GM19452 (cell line): ENCODE data around the gene ID3.
"Not testable (repeated sequence)": the region's sequence is repeated elsewhere in the genome, so short reads cannot be mapped to it uniquely, and the experiment has no call there.

Source experiments
- ATAC-seq: cut with Tn5 transposase; IDR thresholded peaks from one replicate; pipeline ENCODE4 v1.9.1; 2021; ENCODE audit not compliant: unreplicated experiment

Gene ID3

DNA sequence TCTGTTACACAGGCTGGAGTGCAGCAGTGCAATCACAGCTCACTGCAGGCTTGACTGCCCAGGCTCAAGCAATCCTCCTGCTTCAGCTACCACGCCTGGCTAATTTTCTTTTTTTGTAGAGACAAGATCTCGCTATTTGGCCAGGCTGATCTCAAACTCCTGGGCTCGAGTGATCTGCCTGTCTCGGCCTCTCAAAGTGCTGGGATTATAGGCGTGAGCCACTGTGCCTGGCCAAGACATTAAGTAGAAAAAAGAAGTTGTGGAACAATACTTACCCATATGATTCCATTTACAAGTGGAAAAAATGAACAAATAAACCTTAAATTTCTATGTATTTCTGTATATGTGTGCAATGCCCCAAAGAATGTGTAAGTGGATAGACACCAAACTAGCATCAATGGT, 30.3 kb upstream of the ID3 start:
- no peak for ATAC-seq

DNA sequence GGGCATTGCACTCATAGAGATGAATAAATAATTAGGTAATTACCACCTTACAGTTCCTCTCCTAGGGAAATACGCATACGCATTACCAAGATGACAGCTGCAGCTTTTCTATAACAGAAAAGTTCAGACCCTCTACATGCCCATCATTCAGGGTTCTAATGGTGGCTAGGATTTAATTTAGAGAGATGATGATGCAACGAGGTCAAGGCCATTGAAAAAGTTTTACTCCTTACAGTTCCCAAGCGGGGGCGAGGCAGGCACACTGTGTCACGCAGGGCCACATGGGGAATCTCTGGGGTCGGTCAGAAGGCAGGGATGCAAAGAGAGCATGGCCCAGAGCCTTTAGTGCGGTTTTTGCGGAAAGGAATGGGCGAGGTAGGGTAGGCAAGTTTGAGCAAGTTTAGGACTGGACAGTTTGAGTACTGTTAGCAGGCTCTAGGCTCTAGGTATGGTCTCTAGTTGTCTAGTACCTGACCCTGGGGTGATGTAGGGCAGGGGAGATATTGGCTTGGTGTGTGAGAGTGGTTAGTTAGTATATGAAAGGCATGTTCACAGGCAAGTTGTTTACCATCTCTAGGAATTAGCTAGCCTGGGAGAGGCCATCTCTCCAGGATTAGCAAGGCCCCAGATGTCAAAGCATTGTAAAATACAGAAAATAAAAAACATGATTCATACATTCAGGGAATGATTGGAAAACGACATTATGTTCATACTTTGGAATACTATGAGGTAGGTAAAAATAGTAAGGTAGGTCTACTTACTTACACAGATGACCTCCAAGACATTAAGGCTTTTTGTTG, 29.6 kb upstream of the ID3 start:
- ATAC-seq, result no peak

DNA sequence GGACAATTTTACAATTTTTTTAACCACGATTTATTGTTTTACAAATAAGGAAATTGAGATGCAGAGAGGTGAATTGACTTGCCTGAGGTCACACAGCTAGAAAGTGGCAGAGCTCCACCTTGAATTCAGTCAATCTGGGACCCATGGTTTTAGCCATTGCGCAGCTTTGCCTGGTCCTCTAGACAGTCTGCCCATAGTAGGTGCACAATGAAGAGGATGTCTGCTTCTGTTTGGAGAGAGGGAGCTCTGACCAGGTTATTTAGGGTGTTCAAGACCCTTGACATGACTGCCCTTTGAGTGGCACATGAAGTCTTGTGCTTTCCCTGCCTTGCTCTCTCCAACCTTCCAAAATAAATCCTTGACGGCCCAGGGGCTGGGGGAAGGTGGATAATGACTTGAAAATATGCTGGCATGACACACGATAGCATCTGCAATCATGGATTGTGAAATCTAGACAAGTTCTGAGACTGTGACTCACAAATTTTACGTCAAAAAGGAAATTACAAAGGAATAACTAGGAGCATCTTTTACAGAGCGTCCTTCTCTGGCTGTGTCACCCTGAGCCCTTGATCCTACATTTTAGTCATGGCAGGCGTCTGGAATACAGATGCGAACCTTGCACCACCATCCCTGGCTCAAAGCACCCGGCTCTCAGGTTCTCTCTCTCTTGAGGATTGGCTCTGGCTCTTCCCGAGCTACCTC, 26.2 kb upstream of the ID3 start:
- ATAC-seq, result no peak

DNA sequence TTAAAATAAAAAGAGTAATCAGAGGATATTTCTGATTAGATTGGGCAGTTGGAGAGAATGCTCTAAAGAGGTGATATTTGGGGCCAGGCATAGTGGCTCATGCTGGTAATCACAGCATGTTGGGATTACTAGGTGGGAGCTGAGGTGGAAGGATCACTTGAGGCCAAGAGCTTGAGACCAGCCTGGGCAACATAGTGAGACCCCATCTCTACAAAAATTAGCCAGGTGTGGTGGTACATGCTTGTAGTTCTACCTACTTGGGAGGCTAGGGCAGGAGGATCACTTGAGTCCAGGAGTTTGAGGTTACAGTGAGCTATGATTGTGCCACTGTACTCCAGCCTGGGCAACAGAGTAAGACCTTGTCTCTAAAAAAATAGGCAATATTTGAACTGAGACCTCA, 24.4 kb upstream of the ID3 start:
- ATAC-seq, result not testable (repeated sequence)

DNA sequence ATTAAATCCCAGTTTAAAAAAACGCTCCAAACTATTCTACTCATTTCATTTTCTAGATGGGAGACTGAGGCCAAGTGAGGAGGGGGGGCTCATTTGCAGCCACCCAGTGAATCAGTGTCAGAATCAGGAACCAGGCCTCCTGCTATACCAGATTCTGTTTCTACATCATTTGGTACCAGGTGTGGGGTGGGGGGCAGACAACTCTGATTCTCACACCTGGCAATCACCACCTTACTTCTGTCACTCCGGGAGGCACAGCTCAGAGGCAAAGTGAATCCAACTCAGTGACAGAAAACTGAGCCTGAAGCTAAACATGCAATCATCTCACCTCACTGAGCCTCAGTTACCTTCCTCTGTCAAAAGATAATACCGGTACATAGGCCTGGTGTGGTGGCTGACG, 23.5 kb upstream of the ID3 start:
- no peak for ATAC-seq

DNA sequence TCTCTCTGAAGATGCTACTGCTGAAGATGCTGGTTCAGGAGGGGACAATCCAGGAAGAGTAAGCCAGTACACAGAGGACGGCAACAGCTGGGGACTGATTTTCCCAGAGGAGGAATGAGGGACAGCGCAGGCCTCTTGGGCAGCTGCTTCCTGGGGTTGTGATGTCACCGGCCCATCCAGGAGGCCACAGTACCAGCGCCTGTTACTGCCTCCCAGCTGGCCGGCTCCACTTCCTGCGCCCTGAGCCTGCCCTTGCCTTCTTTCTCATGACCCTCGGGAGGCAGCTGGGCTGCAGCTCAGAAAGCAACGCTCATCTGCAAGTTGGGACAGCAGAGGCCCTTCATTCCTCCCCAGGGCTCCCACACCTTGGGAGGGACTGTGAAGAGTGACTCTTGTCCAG, 21.9 kb upstream of the ID3 start:
- no peak for ATAC-seq

DNA sequence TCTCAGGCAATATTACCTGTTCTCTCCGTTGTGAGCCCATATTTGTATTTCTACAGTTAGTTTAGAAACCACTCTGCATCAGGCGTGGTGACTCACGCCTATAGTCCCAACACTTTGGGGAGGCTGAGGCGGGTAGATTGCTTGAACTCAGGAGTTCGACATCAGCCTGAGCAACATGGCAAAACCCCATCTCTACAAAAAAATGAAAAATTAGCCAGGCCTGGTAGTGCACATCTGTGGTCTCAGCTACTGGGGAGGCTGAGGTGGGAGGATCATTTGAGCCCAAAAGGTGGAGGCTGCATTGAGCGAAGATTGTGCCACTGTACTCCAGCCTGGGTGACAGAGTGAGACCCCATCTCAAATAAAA, 19.7 kb upstream of the ID3 start:
- no peak for ATAC-seq

DNA sequence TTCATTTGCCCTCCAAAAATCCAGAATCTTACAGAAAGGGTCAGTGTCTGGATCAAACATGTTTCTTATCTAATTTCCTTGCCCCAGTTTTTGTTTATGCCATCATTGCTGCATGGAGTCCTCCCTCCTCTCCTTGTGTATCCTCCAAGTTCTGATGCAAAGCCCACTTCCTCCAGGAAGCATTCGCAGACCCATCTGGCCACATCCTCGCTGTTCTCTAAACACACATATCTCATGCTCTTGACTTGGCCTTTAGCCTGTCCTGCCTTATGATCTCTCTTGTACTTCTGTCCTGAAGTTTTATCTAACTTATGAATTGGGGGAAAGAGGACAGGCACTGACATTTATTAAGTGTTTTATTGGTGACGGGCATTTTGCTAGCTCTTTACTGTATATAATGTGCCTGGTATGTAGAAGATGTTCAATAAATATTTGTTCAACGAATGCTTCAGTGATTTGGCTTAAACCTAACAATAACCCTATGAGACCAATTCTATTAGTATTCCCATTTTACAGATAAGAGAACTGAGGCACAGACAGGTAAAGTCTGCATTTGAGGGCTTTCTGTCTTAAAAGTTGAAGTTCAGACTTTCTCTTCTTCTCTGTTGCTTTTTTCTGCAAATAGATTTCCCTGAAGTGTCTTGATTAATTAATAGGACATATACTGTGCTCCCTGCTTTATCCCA, 19.2 kb upstream of the ID3 start:
- no peak for ATAC-seq

DNA sequence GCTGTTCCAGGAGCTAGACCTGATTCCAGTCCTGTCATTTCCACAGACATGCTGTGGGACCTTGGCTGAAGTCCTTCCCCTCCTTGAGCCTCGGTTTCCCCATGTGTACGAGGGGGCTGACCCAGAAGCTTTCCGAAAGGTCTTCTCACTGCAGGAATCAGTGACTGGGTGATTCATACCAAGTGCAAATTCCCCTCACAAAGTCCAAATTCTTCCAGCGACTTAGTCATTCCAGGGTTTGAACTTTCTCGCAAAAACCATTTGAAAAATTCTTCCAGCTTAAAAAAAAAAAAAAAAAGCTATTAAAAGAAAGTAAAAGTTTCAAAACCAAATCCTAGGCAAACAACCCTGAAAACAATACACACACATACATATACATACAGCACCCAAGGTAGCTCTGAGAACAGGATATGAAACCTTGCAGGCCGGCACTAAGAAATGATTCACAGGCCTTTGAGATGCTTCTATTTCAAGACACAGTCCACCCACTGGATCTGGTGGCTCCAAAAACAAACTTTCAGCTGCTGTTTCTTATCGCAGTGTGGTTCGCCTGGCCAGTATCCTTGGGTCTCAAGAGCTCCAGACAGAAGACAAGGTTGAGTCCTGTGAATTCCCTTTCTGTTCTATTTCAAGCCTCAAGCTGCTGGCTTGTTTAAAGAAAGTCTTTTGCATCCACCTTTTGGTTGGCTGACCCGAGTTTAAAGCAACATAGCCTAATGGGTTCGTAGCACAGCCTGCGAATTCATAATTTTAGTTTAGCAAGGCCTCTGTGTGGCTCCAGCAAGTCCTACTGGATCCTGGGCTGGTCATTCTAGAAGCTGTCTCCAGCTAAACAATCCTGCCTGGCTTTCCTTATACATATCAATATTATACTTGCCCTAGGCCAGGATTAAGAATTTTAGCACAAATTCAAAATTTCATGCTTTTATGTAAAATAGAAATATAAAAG, 18.0 kb upstream of the ID3 start:
- ATAC-seq, result peak; percentile 78

DNA sequence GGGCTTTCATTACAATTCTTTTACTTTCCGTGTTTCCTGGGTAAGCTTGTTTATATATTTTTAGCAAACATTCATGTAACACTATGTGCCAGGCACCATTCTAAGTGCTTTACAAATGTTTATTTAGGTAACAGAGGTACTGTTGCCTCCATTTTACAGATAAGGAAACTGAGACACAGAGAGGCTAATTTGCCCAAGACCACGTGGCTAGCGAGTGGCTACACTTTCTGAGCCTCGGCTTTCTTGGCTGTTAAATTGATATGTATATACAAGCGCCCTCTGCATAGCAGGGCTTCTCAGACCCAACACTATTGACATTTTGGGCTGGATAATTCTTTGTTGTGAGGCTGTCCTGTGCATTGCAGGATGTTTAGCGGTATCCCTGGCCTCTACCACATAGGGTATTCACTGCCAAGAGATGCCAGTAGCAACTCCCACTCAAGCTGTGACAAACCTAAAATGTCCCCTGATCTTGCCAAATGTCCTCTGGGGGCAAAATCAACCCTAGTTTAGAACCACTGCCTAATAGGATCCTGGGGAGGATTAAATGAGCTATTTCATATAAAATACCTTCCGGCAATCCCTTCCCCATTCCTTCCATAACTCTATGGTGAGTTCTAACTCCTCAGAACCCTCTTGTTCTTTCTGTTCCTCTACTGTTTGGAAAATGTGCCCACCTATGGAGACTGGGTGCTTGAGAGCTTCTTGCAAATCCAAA, 17.2 kb upstream of the ID3 start:
- no peak for ATAC-seq

DNA sequence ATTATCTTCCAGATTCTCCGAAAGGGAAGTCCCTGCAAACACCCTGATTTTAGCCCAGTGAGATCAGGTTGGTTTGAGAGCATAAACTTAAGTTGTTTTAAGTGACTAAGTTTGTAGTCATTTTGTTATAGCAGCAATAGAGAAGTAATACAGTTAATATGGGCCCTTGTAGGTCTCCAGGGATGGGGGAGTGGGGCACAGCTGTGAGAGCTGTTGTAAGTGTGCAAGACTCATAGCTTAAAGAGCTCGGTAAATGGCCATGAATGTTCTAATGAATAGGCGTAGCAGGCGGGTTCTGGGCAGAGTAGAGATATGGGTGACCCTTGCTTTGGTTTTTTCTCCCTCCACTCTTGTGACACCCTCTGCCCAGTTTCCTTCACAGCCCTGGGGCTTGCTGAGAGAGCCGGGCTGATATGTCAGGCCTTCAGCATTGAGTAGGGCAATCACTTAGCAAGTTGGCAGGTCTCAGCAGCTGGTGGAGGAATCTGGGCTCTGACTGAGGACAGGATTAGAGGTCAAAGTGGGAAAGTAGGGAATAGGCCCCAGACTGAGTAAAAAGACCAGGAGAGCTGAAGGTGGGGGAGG, 16.0 kb upstream of the ID3 start:
- ATAC-seq, result no peak

DNA sequence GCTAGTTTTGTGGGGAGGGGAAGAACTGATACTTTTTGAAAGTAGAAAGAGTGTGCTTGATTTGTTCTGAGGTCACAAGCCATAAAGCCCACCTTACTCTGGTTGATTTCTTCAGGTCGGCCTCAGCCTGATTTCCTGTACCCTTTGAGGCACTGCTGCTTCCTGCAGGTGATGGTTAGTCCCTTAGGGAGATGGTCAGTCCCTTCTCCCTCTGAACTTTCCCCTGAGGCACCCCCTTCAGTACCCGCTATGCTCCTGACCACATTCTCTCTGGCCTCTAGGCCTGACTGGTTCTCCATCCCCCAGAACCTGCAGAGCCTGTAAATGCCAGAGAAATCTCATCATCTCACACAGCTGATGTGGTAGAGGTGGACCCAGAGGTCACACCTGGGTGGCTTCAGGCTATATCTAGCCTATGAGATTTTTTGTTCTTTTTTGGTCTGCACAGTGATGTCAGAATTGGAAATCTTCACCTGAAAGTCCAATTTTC, 15.0 kb upstream of the ID3 start:
- peak; percentile 48 for ATAC-seq

DNA sequence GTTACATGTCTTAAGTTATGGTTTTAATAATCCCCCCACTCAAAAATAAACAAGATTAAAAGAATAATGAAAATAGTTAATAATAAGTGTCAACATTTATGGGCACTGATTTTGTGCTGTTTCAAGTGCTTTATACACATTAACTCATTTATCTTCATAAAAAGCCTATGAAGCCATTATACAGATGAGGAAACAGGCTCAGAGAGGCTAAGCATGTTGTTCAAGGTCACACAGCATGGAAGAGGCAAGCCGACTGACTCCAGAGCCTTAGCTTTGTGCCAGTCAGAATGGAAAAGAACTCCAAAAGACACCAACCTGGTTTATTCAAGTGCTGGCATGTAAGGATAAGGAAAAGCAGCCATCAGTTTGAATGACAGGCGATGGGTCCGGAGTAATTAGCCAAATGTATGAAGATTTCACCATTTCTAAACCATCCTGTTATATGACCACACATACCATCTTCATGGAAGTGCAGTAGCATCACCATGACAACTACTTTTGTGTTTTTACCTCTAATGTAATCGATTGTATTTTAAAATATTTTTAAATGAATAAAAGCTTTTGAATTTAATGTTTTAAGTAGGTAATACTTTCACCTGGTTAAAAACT, 14.4 kb upstream of the ID3 start:
- ATAC-seq, result no peak

DNA sequence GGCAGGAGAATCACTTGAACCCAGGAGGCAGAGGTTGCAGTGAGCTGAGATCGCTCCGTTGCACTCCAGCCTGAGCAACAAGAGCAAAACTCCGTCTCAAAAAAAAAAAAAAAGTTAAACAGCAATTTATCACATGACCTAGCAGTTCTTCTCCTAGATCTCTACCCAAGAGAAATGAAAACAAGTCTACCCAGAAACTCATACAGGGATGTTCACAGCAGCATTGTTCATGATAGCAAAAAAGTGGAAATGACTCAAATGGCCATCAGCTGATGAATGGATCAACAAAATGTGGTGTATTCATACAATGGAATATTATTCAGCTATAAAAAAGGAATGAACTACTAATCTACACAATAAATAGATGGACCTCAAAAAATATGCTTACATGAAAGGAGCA, 12.2 kb upstream of the ID3 start:
- ATAC-seq, result no peak

DNA sequence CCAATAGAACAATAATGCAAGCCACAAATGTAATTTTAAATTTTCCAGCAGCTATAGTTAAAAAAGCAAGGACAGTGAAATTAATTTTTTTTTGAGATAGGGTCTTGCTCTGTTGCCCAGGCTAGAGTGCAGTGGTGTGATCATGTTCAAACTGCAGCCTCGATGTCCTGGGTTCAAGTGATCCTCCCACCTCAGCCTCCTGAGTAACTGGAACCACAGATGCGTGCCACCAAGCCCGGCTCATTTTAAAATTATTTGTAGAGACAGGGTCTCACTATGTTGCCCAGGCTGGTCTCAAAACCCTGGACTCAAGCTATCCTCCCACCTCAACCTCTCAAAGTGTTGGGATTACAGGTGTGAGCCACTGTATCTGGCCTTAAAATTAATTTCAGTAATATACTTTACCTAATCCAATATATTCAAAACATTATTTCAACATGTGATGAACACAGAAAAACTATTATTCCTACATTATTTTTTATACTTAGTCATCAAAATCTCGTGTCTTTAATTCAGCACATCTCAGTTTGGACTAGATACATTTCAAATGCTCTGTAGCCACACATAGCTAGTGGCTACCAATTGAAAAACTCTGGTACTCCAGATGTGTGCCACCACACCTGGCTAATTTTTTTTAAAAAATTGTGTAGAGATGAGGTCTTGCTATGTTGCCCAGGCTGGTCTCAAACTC, 10.8 kb upstream of the ID3 start:
- ATAC-seq, result no peak

DNA sequence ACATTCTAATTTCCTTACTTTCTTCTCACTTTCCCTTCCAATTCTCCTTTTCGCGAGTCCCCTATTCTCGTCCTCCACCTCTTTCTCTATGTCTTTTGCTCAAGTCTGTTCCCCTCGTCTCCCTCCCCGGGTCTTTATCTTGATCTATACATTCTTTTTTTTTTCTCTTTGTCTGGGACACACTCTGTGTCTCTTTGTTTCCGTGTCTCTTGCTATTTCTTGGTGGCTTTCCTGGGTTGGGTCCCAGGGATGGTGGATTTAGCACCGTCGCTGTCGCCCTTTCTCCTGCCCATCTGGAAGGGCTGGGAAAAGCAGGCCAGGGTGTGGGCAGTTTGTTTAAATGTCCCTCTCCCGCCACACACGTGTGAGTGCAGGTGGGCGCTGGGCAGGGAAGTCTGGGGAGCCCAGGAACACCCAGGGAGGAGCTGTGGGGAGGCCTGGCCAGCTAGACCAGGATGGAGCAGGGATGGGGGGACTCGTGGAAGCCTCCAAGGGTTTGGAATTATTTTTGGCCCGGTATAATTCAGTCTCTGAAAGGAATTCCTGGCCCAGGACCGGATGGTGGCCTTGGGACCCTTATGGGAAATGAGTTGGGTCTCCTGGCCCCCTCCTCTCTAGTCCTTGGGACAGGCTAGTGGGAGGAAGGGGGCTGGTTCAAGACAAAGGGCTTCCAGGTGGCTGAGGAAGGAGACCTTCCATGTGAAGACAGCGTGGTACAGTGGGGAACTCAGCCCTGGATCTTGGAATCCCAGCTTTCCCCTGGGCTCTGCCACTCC, 9.5 kb upstream of the ID3 start:
- ATAC-seq, result no peak

DNA sequence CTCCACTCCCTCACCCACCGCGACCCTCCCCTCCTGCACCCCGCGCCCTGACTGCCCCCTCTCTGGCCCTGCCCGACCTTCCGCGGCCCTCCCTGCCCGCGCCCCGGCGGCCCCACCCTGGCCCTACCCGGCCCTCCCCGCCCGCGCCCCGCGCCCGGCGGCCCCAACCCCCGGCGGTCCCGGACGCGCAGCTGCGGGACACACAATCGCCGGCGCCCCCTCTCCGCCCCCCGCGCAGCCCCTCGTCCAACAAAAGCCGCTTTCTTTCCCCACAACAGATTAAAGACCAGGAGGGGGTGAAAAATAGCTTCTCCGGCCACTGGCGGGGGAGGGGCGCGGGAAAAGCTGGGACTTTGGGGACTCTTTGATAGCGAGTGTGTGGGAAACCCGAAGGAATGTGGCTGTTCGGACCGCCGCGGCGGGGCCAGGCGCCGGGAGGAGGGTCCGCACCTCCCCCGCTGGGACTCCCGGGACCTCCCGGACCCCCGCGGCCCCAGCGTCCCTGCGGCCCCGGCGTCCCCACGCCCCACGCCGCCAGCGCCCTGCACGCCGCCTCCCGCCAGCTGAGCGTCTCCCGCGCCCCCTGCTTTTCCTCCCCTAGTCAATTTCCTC, 8.8 kb upstream of the ID3 start:
- ATAC-seq, result no peak

DNA sequence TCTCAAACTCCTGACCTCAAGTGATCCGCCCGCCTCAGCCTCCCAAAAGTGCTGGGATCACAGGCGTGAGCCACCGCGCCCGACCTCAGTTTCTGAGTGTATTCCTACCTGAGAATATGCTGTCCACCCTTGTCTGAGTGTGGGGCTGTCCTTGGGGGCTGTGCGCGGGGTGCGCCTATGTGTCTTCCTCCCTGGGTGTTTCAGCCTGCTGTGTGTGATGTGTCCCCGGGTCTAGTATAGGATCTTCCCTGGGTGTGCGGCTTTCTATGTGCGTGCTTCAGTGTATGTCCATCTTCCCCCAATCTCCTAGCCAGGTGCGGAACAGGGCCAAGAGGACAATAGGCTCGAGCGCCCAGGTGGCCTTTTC, 8.3 kb upstream of the ID3 start:
- ATAC-seq, result no peak
